Activated T-cell treated with anti-CD3 and anti-CD28 coated beads, Interleukin-2, amount 50 U/mL, for 72 hours (primary cell): ENCODE results near the gene PTPN11. TPM values are rescaled to one million over a fixed set of nuclear protein-coding genes. Genes with fewer than 3 reads are reported as not detected.

ENCODE experiments used
- ATAC-seq, 2 donors: fragments of 150-1000 bp; cut with Tn5 transposase; replicated peaks in 1 of 2; 2 replicates each; pipeline ENCODE4 v1.10.0; 2021; ENCODE audit warnings: moderate library complexity in 2 of 2, mild to moderate bottlenecking in 1 of 2
- DNase-seq, 2 donors: peaks; one replicate each; pipeline ENCODE4 v3.0.0; 2021 to 2022; ENCODE audit warnings: mixed read lengths in 1 of 2
- H3K27ac Mint-ChIP-seq: one replicate; pipeline ENCODE4 v1.8.0; 2022; ENCODE audit warnings: mild to moderate bottlenecking, moderate library complexity, mixed read lengths
- H3K27me3 Mint-ChIP-seq: one replicate; pipeline ENCODE4 v1.8.0; 2022; ENCODE audit warnings: low read depth, mixed read lengths
- H3K36me3 Mint-ChIP-seq, 2 donors: one replicate each; pipeline ENCODE4 v1.8.0; 2022; ENCODE audit warnings: mixed read lengths in 2 of 2, mild to moderate bottlenecking in 1 of 2; ENCODE audit not compliant: insufficient read depth in 2 of 2
- H3K4me1 Mint-ChIP-seq: one replicate; pipeline ENCODE4 v1.8.0; 2022; ENCODE audit warnings: low read depth, mixed read lengths
- H3K4me3 Mint-ChIP-seq, 2 donors: one replicate each; pipeline ENCODE4 v1.8.0; 2022; ENCODE audit warnings: mild to moderate bottlenecking in 2 of 2, mixed read lengths in 2 of 2, moderate library complexity in 2 of 2
- H3K9me3 Mint-ChIP-seq, 2 donors: one replicate each; pipeline ENCODE4 v1.8.0; 2022; ENCODE audit warnings: mixed read lengths in 2 of 2
- total RNA-seq, 2 donors: library from RNA; stranded (reverse); gene quantifications; one replicate each; pipeline ENCODE4 v1.2.3, GENCODE V29; 2022

PTPN11 gene
- total RNA-seq, 2 donors from 2014 or later = 92.4 to 93.7 TPM

- DNase-seq (no peak), ATAC-seq (no peak)
- Mint-ChIP-seq H3K27me3 (peaks cover 12% of the 10 kb centered on the region), H3K4me1 (no peaks in the 10 kb centered on the region), H3K36me3 (peaks cover 0 to 3% of the 10 kb centered on the region in 2 donors), H3K27ac (no peak overlapping the region), H3K4me3 (no peak overlapping the region), H3K9me3 (no peaks in the 10 kb centered on the region)
Observed at GRCh38 chr12:112555621-112556233, 137.0 kb downstream of the PTPN11 start.

- ATAC-seq = no peak
- Mint-ChIP-seq H3K27ac (no peak overlapping the region), H3K4me3 (no peak overlapping the region), H3K36me3 (peaks cover 0 to 3% of the 10 kb centered on the region in 2 donors), H3K9me3 (no peaks in the 10 kb centered on the region), H3K27me3 (peaks cover 13% of the 10 kb centered on the region), H3K4me1 (no peaks in the 10 kb centered on the region)
- DNase-seq = no peak
Observed at GRCh38 chr12:112557951-112558630, 139.3 kb downstream of the PTPN11 start.

Other genes starting within 250 kb of the PTPN11 start
- gene HECTD4, start 36.5 kb upstream of the PTPN11 start, total RNA-seq = 10 to 100 TPM; 39.6 to 43.3 TPM
- 1,000 to 10,000 TPM; 1,335 to 1,400 TPM for gene RPL6, start 9.3 kb upstream of the PTPN11 start, total RNA-seq